ENCODE results near the gene FBXO48. TPM values are rescaled to one million over a fixed set of nuclear protein-coding genes. Genes with fewer than 3 reads are reported as not detected.
"Not testable (repeated sequence)": the region's sequence is repeated elsewhere in the genome, so short reads cannot be mapped to it uniquely, and the experiment has no call there.

FBXO48 gene
- total and polyA plus RNA-seq, 2 experiments from 2014 or later = 1.1 to 1.3 TPM

DNA sequence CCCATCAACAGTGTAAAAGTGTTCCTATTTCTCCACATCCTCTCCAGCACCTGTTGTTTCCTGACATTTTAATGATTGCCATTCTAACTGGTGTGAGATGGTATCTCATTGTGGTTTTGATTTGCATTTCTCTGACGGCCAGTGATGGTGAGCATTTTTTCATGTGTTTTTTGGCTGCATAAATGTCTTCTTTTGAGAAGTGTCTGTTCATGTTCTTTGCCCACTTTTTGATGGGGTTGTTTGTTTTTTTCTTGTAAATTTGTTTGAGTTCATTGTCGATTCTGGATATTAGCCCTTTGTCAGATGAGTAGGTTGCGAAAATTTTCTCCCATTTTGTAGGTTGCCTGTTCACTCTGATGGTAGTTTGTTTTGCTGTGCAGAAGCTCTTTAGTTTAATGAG lies 20.7 kb downstream of the FBXO48 start:
- not testable (repeated sequence) for H3K27me3 ChIP-seq (ENCODE audit: insufficient read depth)

DNA sequence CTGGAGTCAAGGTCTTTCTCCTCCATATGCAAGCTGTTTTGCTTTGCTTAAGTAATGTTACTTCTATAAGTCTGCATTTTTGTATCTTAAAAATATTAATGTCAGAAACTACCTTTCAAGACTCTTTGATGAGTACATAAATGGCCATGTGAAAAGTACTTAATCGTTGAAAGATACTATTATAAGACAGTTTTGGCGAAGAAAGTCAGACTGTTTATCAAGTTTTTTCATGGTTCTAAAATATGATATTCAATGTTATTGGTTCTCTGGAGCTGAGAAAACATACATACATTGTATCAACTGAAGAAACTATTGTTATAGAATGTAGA lies 25.1 kb downstream of the FBXO48 start:
- Histone ChIP-seq H2AFZ (no peak overlapping the region), H3K27me3 (ENCODE audit: insufficient read depth) (no peaks in the 10 kb centered on the region), H3K36me3 (ENCODE audit: insufficient read depth) (no peaks in the 10 kb centered on the region), H3K27ac (ENCODE audit: low read depth) (no peak overlapping the region), H3K9me2 (ENCODE audit: insufficient read depth) (no peaks in the 10 kb centered on the region), H4K20me1 (replicated peaks; ENCODE audit: insufficient read depth) (no peaks in the 10 kb centered on the region), H3K79me2 (replicated peaks; ENCODE audit: insufficient read depth) (no peaks in the 10 kb centered on the region), H3F3A (replicated peaks; ENCODE audit: low read depth) (no peaks in the 10 kb centered on the region), H3K4me2 (no peak overlapping the region), H3K4me3 (no peak overlapping the region), H3K4me1 (ENCODE audit: insufficient read depth) (no peaks in the 10 kb centered on the region)
- no peaks in the 10 kb centered on the region for H3K27me3 Mint-ChIP-seq (ENCODE audit: insufficient read depth, low read depth, poor library complexity)
- H3K4me3 Mint-ChIP-seq = no peak overlapping the region
- no peaks in the 10 kb centered on the region; the same call in 1 of the 3 replicates for H3K4me1 Mint-ChIP-seq
- TF ChIP-seq JUNB (IDR thresholded peaks at IDR 0.05; ENCODE audit: unreplicated experiment) = no peak
- TF ChIP-seq ETS1 (IDR thresholded peaks at IDR 0.05) = no peak
- TF ChIP-seq EZH2phosphoT487 (IDR thresholded peaks at IDR 0.05; ENCODE audit: unreplicated experiment) = no peak
- TF ChIP-seq POLR2AphosphoS5 (IDR thresholded peaks at IDR 0.05; ENCODE audit: low read depth) = no peak
- no peak for TF ChIP-seq ZNF331 (CRISPR knock-in tag; IDR thresholded peaks at IDR 0.05; ENCODE audit: low read depth)
- no peak for TF ChIP-seq CTCF (conservative IDR thresholded peaks at IDR 0.05; ENCODE audit: low read depth in 2 of 2)
- no peak overlapping the region for H3K27ac Mint-ChIP-seq
- H3K9me3 Mint-ChIP-seq = no peaks in the 10 kb centered on the region
- ATAC-seq (no peak), DNase-seq (ENCODE audit: low spot score) (no peak)
- no peaks in the 10 kb centered on the region for H3K36me3 Mint-ChIP-seq (ENCODE audit: low read depth)

More for the DNA sequence above, 20.7 kb downstream of the FBXO48 start:
- not testable (repeated sequence) for ATAC-seq; DNase-seq (ENCODE audit: low spot score); H3K27ac Mint-ChIP-seq; H3K27ac ChIP-seq (ENCODE audit: low read depth); H3K9me3 Mint-ChIP-seq; H3K4me3 Mint-ChIP-seq; H3K4me3 ChIP-seq; H3K4me2 ChIP-seq; H3F3A ChIP-seq (replicated peaks; ENCODE audit: low read depth); H4K20me1 ChIP-seq (replicated peaks; ENCODE audit: insufficient read depth); H3K27me3 Mint-ChIP-seq (ENCODE audit: insufficient read depth, low read depth, poor library complexity); H3K36me3 Mint-ChIP-seq (ENCODE audit: low read depth); H3K79me2 ChIP-seq (replicated peaks; ENCODE audit: insufficient read depth); H2AFZ ChIP-seq; H3K9me2 ChIP-seq (ENCODE audit: insufficient read depth); H3K36me3 ChIP-seq (ENCODE audit: insufficient read depth); H3K4me1 Mint-ChIP-seq; H3K4me1 ChIP-seq (ENCODE audit: insufficient read depth)

DNA sequence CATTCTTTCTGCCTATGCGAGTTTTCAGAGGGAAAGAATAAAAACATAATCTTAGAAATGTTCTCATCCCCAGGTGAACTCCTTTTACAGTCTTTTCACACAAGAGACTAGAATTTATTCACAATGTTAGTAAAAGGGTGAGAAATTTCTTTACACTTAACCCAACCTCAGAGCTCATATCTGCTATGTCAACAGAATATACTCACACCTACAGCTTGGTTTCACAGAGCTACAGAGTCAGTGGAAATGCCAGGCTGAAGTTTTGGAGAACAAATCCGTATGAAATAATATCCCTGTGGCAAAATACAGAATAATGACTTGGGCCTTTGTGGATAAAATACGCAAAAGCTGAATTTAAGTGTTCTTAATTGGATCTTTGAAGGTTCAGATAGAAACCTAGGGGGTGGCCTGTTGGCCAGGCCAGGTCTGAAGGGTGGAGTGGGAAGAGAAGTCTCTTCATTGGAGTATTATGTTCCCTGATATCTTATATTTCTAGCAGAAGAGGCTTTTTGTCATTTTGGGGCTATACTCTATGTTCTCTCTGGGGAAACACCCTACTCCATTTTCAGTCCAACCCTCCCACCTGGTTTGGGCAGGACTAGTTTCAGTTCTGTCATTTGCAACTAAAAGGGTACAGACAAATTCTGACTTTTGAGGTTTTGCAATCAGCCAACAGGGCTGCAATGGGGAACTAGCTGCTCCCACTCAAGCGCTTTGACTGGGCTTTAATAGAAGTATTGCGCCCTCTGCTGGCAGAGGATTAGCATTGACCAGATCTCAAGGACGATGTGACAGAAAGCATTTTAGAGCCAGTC lies 25.7 kb downstream of the FBXO48 start:
- Histone ChIP-seq H4K20me1 (replicated peaks; ENCODE audit: insufficient read depth) (no peaks in the 10 kb centered on the region), H3K36me3 (ENCODE audit: insufficient read depth) (no peaks in the 10 kb centered on the region), H3K79me2 (replicated peaks; ENCODE audit: insufficient read depth) (no peaks in the 10 kb centered on the region), H2AFZ (no peak overlapping the region), H3K27ac (ENCODE audit: low read depth) (no peak overlapping the region), H3K27me3 (ENCODE audit: insufficient read depth) (no peaks in the 10 kb centered on the region), H3K9me2 (ENCODE audit: insufficient read depth) (no peaks in the 10 kb centered on the region), H3K4me2 (no peak overlapping the region), H3K4me3 (no peak overlapping the region), H3K4me1 (ENCODE audit: insufficient read depth) (no peaks in the 10 kb centered on the region), H3F3A (replicated peaks; ENCODE audit: low read depth) (no peaks in the 10 kb centered on the region)
- DNase-seq (ENCODE audit: low spot score) (peak; percentile 95), ATAC-seq (peak; percentile 97)
- H3K4me1 Mint-ChIP-seq = peaks cover 4% of the 10 kb centered on the region; the same call in 2 of the 3 replicates
- H3K27ac Mint-ChIP-seq = no peak overlapping the region
- H3K27me3 Mint-ChIP-seq (ENCODE audit: insufficient read depth, low read depth, poor library complexity) = no peaks in the 10 kb centered on the region
- H3K4me3 Mint-ChIP-seq = no peak overlapping the region
- TF ChIP-seq CTCF (conservative IDR thresholded peaks at IDR 0.05; ENCODE audit: low read depth in 2 of 2) = peak; percentile 94 to 96
- TF ChIP-seq STAT1 (IDR thresholded peaks at IDR 0.05; ENCODE audit: unreplicated experiment) = no peak
- H3K36me3 Mint-ChIP-seq (ENCODE audit: low read depth) = no peaks in the 10 kb centered on the region
- H3K9me3 Mint-ChIP-seq = no peaks in the 10 kb centered on the region
